NCI-H510A (cell line): Measurements from ENCODE around the gene LIN37.

Source experiments
- DNase-seq: peaks from one replicate; lab custom pipeline; 2025; lab: John Stamatoyannopoulos, UW

LIN37 gene

GRCh38 chr19:35775046-35775297 is 26.6 kb downstream of the LIN37 start:
- DNase-seq, result no peak

- peak; percentile 98 for DNase-seq
These were observed 27.1 kb downstream of the LIN37 start, which contains the start of gene ARHGAP33 for GRCh38 chr19:35775298-35776101. TSS of gene ARHGAP33 (plus strand) at chr19:35775564. CDS start at chr19:35775659, 95 bp downstream.

- DNase-seq, result no peak
These were observed 27.9 kb downstream of the LIN37 start for GRCh38 chr19:35776102-35776788.

- DNase-seq, result no peak
These were observed 28.9 kb downstream of the LIN37 start for GRCh38 chr19:35777086-35777841.

- DNase-seq, result no peak
These were observed 29.6 kb downstream of the LIN37 start for GRCh38 chr19:35777961-35778360.

- no peak for DNase-seq
These were observed 30.7 kb downstream of the LIN37 start for GRCh38 chr19:35779033-35779432.

- DNase-seq, result no peak
These were observed 31.7 kb downstream of the LIN37 start for GRCh38 chr19:35780058-35780457.

GRCh38 chr19:35780717-35781116 is 32.3 kb downstream of the LIN37 start:
- DNase-seq, result no peak

- DNase-seq, result no peak
These were observed 33.3 kb downstream of the LIN37 start for GRCh38 chr19:35781650-35782049.

GRCh38 chr19:35782589-35782988 is 34.2 kb downstream of the LIN37 start:
- DNase-seq, result no peak

GRCh38 chr19:35783469-35784434 is 35.4 kb downstream of the LIN37 start:
- no peak for DNase-seq

- DNase-seq, result no peak
These were observed 36.3 kb downstream of the LIN37 start for GRCh38 chr19:35784503-35785338.

- DNase-seq, result no peak
These were observed 36.9 kb downstream of the LIN37 start for GRCh38 chr19:35785339-35785627.

- no peak for DNase-seq
These were observed 38.2 kb downstream of the LIN37 start for GRCh38 chr19:35786299-35787160.

GRCh38 chr19:35787227-35787799 is 38.9 kb downstream of the LIN37 start:
- no peak for DNase-seq

GRCh38 chr19:35788205-35788960 is 40.0 kb downstream of the LIN37 start:
- DNase-seq, result no peak

- no peak for DNase-seq
These were observed 41.0 kb downstream of the LIN37 start for GRCh38 chr19:35789195-35789977.
